ENCODE results near the gene NDUFB7.
A peak's percentile ranks its signal among the peaks of the same experiment; 100 is the strongest.
"Not testable (repeated sequence)": the region's sequence is repeated elsewhere in the genome, so short reads cannot be mapped to it uniquely, and the experiment has no call there.

The NDUFB7 gene

GRCh38 chr19:14571695-14572490 is at the start of gene NDUFB7:
NDUFB7 (minus strand) TSS chr19:14572066; CDS start chr19:14572000, 66 bp downstream.
- peak; percentile 86 for DNase-seq

GRCh38 chr19:14619404-14619803 is 47.5 kb upstream of the NDUFB7 start:
- DNase-seq = no peak

- DNase-seq = no peak
Observed at GRCh38 chr19:14616407-14616806, 44.5 kb upstream of the NDUFB7 start.

GRCh38 chr19:14615623-14616022 is 43.8 kb upstream of the NDUFB7 start:
- no peak for DNase-seq

GRCh38 chr19:14614099-14614412 is 42.2 kb upstream of the NDUFB7 start:
- no peak for DNase-seq

GRCh38 chr19:14613399-14614098 is 41.7 kb upstream of the NDUFB7 start:
- not testable (repeated sequence) for DNase-seq

- DNase-seq = no peak
Observed at GRCh38 chr19:14612657-14613056, 40.8 kb upstream of the NDUFB7 start.

- not testable (repeated sequence) for DNase-seq
Observed at GRCh38 chr19:14612242-14612641, 40.4 kb upstream of the NDUFB7 start.

GRCh38 chr19:14611051-14611450 is 39.2 kb upstream of the NDUFB7 start:
- DNase-seq = no peak

GRCh38 chr19:14606627-14607026 is 34.8 kb upstream of the NDUFB7 start:
- no peak for DNase-seq

- no peak for DNase-seq
Observed at GRCh38 chr19:14603990-14604387, 32.1 kb upstream of the NDUFB7 start.

- no peak for DNase-seq
Observed at GRCh38 chr19:14599548-14600147, 27.8 kb upstream of the NDUFB7 start.

GRCh38 chr19:14595558-14595957 is 23.7 kb upstream of the NDUFB7 start:
- DNase-seq = no peak

- DNase-seq = not testable (repeated sequence)
Observed at GRCh38 chr19:14589433-14589832, 17.6 kb upstream of the NDUFB7 start.

- DNase-seq = peak; percentile 24
Observed at GRCh38 chr19:14585187-14585586, 13.3 kb upstream of the NDUFB7 start.

GRCh38 chr19:14584372-14584771 is 12.5 kb upstream of the NDUFB7 start:
- not testable (repeated sequence) for DNase-seq

- no peak for DNase-seq
Observed at GRCh38 chr19:14582894-14583340, 11.1 kb upstream of the NDUFB7 start, which contains the start of gene CLEC17A. CLEC17A (plus strand) TSS chr19:14583084; CDS start chr19:14583161, 77 bp downstream.

- DNase-seq = peak; percentile 61
Observed at GRCh38 chr19:14580623-14581237, 8.9 kb upstream of the NDUFB7 start.

GRCh38 chr19:14577885-14578427 is 6.1 kb upstream of the NDUFB7 start:
- no peak for DNase-seq

- DNase-seq = no peak
Observed at GRCh38 chr19:14577264-14577663, 5.4 kb upstream of the NDUFB7 start.

GRCh38 chr19:14576363-14576762 is 4.5 kb upstream of the NDUFB7 start:
- DNase-seq = no peak

- DNase-seq = no peak
Observed at GRCh38 chr19:14575428-14575980, 3.6 kb upstream of the NDUFB7 start.
